Activated CD4-positive, alpha-beta T cell treated with anti-CD3 and anti-CD28 coated beads, Interleukin-2, amount 10 ng/mL, durations not matched to agents 7 days and 5 days (primary cell): Measurements from ENCODE around the gene MACROD1. TPM values are rescaled to one million over a fixed set of nuclear protein-coding genes. Genes with fewer than 3 reads are reported as not detected.

Experiments
- CTCF ChIA-PET: fragments of 350-600 bp; sonication (Branson Sonifier 250); formaldehyde crosslinking; loops from one replicate; lab custom pipeline; 2021; ENCODE audit warnings: antibody characterized with exemption; lab: Charles Lee
- POLR2A ChIA-PET: fragments of 350-600 bp; sonication (Branson Sonifier 250); formaldehyde crosslinking; loops from one replicate; lab custom pipeline; 2021; ENCODE audit warnings: antibody characterized with exemption; lab: Charles Lee
- DNase-seq: peaks from one replicate; pipeline ENCODE4 v3.0.0-alpha.2; 2020
- H3K27ac Mint-ChIP-seq: one replicate; pipeline ENCODE4 v1.8.0; 2021; ENCODE audit warnings: mild to moderate bottlenecking, moderate library complexity, mixed read lengths
- H3K27me3 Mint-ChIP-seq: one replicate; pipeline ENCODE4 v1.8.0; 2021; ENCODE audit warnings: mixed read lengths
- H3K36me3 Mint-ChIP-seq: one replicate; pipeline ENCODE4 v1.8.0; 2021; ENCODE audit warnings: low read depth, mixed read lengths
- H3K4me1 Mint-ChIP-seq: one replicate; pipeline ENCODE4 v1.8.0; 2021; ENCODE audit warnings: mixed read lengths
- H3K4me3 Mint-ChIP-seq: one replicate; pipeline ENCODE4 v1.8.0; 2021; ENCODE audit warnings: mild to moderate bottlenecking, moderate library complexity, mixed read lengths
- H3K9me3 Mint-ChIP-seq: one replicate; pipeline ENCODE4 v1.8.0; 2021; ENCODE audit warnings: mixed read lengths
- total RNA-seq, 2 experiments: library from RNA; stranded (reverse); gene quantifications; one replicate each; pipeline ENCODE4 v1.2.3, GENCODE V29; 2021

The MACROD1 gene
- total RNA-seq, 2 experiments from 2014 or later = 9.2 to 11.6 TPM

DNA sequence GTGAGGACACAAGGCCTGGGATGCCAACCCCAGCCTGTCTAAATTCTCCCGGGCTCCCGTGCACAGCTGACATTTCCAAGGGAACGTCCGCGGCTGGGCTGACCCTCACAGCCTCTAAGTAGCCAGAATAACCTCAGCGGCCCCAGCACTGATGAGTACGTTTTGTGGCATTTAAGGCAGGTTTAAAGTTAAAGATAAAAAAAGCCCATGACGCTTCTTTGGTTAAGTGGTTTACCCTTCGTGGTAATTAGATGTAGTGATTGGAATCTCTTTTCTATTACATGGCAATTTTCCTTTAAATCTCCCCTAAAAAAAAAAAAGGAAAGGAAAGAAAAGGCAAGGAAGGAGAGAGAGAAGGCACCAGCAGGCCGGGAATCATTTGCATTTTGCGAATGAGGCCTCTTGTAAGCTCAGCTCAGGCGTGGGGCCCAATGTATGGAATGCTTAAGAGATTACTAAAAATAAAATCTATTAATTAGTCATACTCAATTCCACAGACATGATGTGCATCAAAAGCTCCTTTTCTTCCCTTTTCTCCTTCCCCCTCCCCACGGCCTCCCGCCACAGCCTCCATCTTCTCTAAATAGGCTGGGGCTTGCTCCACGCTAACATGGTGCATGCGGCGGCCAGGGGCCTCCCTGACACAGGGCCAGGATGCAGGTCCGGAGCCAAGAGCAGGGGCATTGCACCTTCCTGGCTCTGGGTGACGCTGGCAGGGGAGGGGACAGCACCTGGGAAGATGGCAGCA, 44.1 kb downstream of the MACROD1 start:
- no peak for DNase-seq
- Mint-ChIP-seq H3K4me1 (peaks cover 14% of the 10 kb centered on the region), H3K36me3 (no peaks in the 10 kb centered on the region), H3K4me3 (no peak overlapping the region), H3K27ac (no peak overlapping the region), H3K9me3 (no peaks in the 10 kb centered on the region), H3K27me3 (peaks cover 3% of the 10 kb centered on the region)
- ChIA-PET POLR2A (no interaction called here), CTCF (interaction anchor here (0.6 to 1.0 kb wide), 3 partner anchors 10 to 388 kb away, joined by 3 read pairs; no protein-coding TSS in a partner anchor)

DNA sequence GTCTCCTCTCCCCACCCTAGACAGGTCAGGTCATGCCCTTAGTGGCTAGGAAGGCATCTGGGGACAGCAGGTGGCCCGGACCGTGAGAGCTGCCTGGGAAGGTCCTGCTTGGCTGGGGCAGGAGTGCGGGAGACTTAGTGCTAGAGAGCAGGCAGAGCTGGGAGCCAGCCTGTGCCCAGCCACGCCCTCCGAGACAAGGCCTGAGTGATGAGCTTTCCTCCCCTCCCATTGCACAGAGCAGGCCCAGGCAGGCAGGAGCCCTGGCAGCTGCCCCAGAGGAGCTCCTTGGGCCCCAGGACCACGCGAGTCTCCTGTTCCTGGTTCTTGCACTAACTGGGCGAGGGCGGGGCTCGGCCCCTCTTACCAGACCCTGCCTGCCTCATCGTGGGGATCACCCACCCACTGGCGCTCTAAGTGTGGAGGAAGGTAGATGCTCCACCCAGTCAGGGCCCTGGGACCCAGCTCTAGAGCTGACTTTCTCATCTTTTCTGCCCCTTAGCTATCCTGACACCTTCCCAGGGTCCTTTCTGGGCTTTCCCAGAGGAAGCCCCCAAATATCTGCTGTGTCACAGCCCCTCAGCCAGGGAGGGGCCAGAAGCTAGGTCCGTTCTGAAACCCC, 44.9 kb downstream of the MACROD1 start:
- H3K4me3 Mint-ChIP-seq = no peak overlapping the region
- H3K36me3 Mint-ChIP-seq = no peaks in the 10 kb centered on the region
- DNase-seq = no peak
- peaks cover 3% of the 10 kb centered on the region for H3K27me3 Mint-ChIP-seq
- peaks cover 12% of the 10 kb centered on the region for H3K4me1 Mint-ChIP-seq
- H3K27ac Mint-ChIP-seq = no peak overlapping the region
- no peaks in the 10 kb centered on the region for H3K9me3 Mint-ChIP-seq
- CTCF ChIA-PET = interaction anchor here (0.6 to 1.0 kb wide), 3 partner anchors 10 to 387 kb away, joined by 3 read pairs; no protein-coding TSS in a partner anchor
- POLR2A ChIA-PET = no interaction called here

DNA sequence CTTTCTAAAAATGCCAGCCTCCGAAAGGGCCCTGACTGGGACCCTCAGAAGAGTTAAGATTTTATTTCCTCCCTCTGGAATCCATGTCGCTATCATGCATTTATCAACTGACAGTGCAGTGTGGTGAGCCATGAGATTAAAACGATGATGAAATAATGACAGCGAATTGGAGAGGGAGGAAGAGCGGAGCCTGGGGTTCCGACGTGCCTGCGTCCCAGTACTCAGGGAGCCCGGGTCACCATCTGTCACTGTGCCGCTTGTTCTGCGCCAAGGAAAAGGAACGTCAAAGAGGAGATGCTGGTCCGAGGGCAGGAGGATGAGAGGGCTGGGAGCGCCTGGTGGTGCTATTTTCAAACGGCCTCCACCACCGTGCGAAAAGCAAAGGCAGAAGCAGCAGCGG, 46.2 kb downstream of the MACROD1 start:
- H3K27me3 Mint-ChIP-seq = no peaks in the 10 kb centered on the region
- no peaks in the 10 kb centered on the region for H3K4me1 Mint-ChIP-seq
- H3K4me3 Mint-ChIP-seq = no peak overlapping the region
- DNase-seq = no peak
- H3K9me3 Mint-ChIP-seq = no peaks in the 10 kb centered on the region
- no peaks in the 10 kb centered on the region for H3K36me3 Mint-ChIP-seq
- ChIA-PET POLR2A (no interaction called here), CTCF (no interaction called here)
- no peak overlapping the region for H3K27ac Mint-ChIP-seq

DNA sequence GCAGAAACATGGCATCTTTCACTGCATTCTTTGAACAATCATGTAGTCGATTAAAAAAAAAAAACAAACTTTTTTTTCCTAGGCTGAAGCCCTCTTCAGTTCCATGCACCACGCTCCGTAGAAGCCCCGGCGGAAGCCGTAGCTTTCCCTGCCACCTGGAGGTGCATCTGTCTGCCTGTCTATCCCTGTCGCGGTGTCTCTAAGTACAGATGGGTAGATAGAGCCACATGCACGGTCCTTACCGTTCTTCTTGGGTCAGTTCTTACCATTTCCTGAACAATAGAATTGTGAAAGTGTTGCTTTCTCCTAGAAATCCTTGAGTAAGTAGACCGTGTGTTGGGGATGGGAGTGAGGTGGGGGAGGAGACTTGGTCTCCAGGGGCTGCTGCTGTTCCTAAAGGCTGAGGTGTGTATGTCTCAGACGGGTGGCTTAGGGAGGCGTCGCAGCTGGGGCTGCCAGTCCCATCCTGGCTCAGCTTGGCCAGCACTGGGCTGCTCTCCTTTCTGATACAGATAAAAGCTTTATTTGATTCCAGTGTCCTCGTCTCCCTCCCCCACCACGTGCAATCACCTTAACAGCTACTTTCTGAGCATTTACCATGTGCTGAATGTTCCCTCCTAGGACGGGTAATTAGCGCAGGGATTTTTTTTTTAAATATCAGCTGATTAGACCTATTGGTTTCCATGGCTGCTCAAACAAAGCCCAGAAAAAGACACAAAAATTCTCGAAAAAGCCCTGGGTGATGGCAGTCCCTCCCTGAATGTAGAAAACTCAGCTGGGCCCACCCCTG, 46.8 kb downstream of the MACROD1 start:
- Mint-ChIP-seq H3K27ac (no peak overlapping the region), H3K27me3 (no peaks in the 10 kb centered on the region), H3K36me3 (no peaks in the 10 kb centered on the region), H3K9me3 (no peaks in the 10 kb centered on the region), H3K4me3 (no peak overlapping the region), H3K4me1 (no peaks in the 10 kb centered on the region)
- DNase-seq = no peak
- ChIA-PET CTCF (no interaction called here), POLR2A (no interaction called here)

DNA sequence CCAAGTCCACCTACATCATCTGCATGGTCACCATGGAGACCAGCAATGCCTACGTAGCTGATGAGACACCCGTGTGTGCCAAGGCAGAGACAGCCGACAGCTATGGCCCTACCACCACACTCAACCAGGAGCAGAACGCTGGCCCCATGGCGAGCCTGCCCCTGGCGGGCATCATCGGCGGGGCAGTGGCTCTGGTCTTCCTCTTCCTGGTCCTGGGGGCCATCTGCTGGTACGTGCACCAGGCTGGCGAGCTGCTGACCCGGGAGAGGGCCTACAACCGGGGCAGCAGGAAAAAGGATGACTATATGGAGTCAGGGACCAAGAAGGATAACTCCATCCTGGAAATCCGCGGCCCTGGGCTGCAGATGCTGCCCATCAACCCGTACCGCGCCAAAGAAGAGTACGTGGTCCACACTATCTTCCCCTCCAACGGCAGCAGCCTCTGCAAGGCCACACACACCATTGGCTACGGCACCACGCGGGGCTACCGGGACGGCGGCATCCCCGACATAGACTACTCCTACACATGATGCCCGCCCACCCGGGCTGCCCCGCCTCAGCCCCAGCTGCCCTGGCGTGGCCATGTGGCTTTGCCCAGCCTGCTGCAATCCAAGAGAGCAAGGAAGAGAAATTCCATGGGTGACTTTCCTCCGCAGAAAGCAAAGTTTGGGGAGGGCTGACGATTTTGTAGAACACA, 48.0 kb downstream of the MACROD1 start:
- Mint-ChIP-seq H3K9me3 (no peaks in the 10 kb centered on the region), H3K4me3 (no peak overlapping the region), H3K27ac (no peak overlapping the region), H3K27me3 (no peaks in the 10 kb centered on the region), H3K4me1 (no peaks in the 10 kb centered on the region), H3K36me3 (no peaks in the 10 kb centered on the region)
- ChIA-PET POLR2A (no interaction called here), CTCF (no interaction called here)
- no peak for DNase-seq

DNA sequence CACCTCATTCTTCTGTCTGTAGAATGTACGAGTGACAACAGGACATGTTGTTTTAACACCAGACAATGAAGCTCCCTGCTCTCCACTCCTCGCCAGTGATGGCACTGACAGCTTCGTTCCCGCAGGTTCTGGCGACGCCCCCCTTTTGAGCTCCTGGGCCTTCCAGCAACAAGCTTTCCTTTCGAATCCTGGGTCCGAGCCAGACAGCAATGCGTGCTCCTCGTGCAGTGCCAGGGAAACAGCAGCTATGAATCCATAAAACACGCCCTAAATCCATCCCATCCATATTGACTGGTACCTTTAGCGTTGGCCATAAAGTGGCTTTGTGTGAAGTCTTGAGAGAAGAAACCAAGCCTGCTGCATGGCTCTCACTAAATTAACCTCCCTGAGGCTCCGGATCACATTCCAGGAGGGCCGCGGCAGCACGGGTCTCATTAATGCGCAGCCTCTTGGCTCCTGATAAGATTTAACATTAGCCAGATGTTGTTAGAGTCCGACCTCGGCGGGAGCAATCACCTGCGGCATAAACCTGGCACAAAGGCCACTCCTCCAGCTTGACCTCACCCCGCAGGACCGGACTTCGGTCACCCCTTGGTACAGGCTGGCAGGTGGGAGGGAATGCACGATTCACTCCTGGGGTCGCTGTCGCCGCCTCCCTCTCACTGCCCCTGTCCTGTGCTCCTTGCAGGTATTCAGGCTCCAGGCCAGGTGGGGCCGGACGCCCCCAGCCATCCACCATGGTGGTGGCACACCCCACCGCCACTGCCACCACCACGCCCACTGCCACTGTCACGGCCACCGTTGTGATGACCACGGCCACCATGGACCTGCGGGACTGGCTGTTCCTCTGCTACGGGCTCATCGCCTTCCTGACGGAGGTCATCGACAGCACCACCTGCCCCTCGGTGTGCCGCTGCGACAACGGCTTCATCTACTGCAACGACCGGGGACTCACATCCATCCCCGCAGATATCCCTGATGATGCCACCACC, 50.1 kb downstream of the MACROD1 start:
- no peak overlapping the region for H3K27ac Mint-ChIP-seq
- no peaks in the 10 kb centered on the region for H3K36me3 Mint-ChIP-seq
- no peaks in the 10 kb centered on the region for H3K9me3 Mint-ChIP-seq
- ChIA-PET POLR2A (no interaction called here), CTCF (interaction anchor here (1.0 kb wide), 1 partner anchor 10 kb away, joined by 3 read pairs; no protein-coding TSS in a partner anchor)
- no peak for DNase-seq
- H3K27me3 Mint-ChIP-seq = no peaks in the 10 kb centered on the region
- no peaks in the 10 kb centered on the region for H3K4me1 Mint-ChIP-seq
- H3K4me3 Mint-ChIP-seq = no peak overlapping the region

DNA sequence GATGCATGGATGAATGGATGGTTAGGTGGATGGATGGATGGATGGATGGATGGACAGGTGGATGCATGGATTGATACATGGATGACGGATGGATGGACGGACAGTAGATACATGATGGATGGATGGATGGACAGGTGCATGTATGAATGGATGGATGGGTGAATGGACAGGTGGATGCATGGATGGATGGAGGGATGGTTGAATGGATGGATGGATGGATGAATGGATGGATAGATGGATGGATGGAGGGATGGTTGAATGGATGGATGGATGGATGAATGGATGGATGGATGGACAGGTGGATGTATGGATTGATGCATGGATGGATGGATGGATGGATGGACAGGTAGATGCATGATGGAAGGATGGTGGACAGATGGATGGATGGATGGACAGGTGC, 51.7 kb downstream of the MACROD1 start:
- no peaks in the 10 kb centered on the region for H3K36me3 Mint-ChIP-seq
- ChIA-PET CTCF (no interaction called here), POLR2A (no interaction called here)
- H3K4me1 Mint-ChIP-seq = no peaks in the 10 kb centered on the region
- H3K27me3 Mint-ChIP-seq = no peaks in the 10 kb centered on the region
- no peak overlapping the region for H3K27ac Mint-ChIP-seq
- no peak overlapping the region for H3K4me3 Mint-ChIP-seq
- DNase-seq = no peak
- H3K9me3 Mint-ChIP-seq = no peaks in the 10 kb centered on the region

DNA sequence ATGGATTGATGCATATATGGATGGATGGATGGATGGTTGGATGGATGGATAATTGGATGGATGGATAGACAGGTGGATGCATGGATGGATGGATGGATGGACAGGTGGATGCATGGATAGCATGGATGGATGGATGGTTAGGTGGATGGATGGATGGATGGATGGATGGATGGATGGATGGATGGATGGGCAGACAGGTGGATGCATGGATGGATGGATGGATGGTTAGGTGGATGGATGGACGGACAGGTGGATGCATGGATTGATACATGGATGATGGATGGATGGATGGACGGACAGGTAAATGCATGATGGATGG, 52.5 kb downstream of the MACROD1 start:
- Mint-ChIP-seq H3K27ac (no peak overlapping the region), H3K4me1 (no peaks in the 10 kb centered on the region), H3K4me3 (no peak overlapping the region), H3K9me3 (no peaks in the 10 kb centered on the region), H3K36me3 (no peaks in the 10 kb centered on the region), H3K27me3 (no peaks in the 10 kb centered on the region)
- DNase-seq = no peak
- CTCF ChIA-PET = no interaction called here
- POLR2A ChIA-PET = no interaction called here

DNA sequence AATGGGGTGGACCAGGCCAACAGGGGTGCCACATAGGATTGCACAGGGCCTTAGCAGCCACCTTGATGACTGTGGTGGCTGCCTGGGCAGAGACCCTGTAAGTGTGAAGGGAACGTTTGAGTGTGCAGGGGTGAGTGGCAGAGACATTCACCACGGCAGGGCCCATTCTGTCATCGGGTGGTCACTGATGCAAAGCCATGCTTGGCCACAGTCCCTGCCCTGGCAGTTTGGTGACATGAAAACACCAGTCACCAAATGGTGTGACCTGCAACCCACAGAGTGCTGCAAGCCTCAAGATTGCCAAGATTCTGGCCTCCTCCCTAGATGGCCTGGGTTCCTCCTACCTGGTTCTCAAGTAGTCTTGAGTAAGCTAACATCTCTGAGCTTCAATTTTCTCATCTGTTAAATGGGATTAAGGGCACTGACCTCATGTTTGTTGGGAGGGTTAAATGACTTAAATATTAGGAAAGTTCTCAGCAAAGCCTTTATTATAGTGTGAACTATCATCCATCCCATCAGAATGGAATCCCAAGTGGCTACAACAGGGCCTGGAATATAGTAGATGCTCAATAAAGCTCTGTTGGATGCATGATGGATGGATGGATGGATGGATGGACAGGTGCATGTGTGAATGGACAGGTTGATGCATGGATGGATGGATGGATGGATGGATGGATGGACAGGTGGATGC, 53.0 kb downstream of the MACROD1 start:
- DNase-seq = no peak
- no peaks in the 10 kb centered on the region for H3K4me1 Mint-ChIP-seq
- H3K36me3 Mint-ChIP-seq = no peaks in the 10 kb centered on the region
- H3K9me3 Mint-ChIP-seq = no peaks in the 10 kb centered on the region
- no peaks in the 10 kb centered on the region for H3K27me3 Mint-ChIP-seq
- POLR2A ChIA-PET = no interaction called here
- CTCF ChIA-PET = no interaction called here
- no peak overlapping the region for H3K27ac Mint-ChIP-seq
- H3K4me3 Mint-ChIP-seq = no peak overlapping the region

DNA sequence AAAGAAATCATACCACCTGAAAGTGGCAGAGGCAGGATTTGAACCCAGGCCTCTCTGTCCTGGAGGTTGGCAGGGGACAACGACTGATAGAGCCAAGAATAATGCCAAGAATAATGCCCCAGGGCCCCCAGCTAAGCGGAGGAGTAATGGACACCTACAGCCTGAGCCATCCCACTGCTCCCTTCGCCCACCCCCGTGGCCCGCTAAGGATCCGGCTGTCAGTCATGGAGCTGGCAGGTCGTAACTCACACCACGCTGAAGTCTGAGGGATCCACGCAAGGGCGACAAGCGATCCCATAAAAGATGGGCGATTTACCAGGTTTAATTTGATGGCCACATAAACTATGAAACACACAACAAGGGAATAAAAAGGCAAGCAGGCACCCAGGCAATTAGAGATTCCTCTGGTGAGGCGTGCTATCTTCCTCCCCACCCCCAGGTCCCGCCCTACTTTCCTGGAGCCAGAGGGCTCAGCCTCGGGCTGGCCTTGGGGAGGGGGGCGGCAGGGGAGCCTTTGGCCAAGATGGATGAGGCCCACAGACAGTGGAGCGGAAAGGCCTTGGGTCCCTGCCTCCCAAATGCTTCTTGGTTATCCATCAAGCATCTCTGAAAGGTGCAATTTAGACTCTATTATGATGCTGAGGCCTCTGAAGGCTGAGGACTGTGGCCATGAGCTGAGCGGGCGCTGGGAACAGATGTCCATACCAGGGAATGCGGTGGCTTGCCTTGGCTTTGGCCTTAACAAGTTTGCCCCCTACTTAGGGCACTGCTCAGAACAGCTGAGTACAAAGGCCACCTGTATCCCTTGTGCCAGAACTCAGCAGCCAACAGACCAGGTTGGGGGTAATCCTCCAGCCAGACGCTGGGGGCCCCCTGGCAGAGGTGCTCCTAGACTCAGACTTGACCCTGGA, 55.2 kb downstream of the MACROD1 start:
- no peaks in the 10 kb centered on the region for H3K9me3 Mint-ChIP-seq
- no peaks in the 10 kb centered on the region for H3K36me3 Mint-ChIP-seq
- no peak overlapping the region for H3K4me3 Mint-ChIP-seq
- no peaks in the 10 kb centered on the region for H3K27me3 Mint-ChIP-seq
- H3K4me1 Mint-ChIP-seq = no peaks in the 10 kb centered on the region
- DNase-seq = no peak
- ChIA-PET CTCF (no interaction called here), POLR2A (no interaction called here)
- H3K27ac Mint-ChIP-seq = no peak overlapping the region

DNA sequence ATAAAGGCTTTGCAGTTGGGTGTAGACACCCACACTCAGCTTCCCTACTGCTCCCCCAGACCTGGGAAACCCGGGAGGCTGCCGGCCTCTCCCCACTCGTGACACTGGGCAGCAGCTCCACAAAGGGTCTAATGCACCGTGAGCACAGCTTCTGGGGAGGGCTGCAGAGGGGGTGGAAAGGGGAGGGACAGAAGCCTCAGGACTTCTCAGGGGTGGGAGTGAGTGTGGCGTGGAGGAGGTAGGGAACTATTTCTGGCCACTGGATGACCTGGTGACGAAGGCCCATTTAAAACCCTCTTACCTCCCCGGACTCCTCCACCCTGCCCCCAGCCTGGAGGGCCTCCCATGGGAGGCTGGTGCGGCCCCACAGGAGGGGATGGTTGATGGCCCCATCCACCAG, 56.6 kb downstream of the MACROD1 start:
- Mint-ChIP-seq H3K9me3 (no peaks in the 10 kb centered on the region), H3K27ac (no peak overlapping the region), H3K4me1 (no peaks in the 10 kb centered on the region), H3K4me3 (no peak overlapping the region), H3K27me3 (no peaks in the 10 kb centered on the region), H3K36me3 (no peaks in the 10 kb centered on the region)
- DNase-seq = no peak
- CTCF ChIA-PET = interaction anchor here (0.8 kb wide), 1 partner anchor 75 kb away, joined by 3 read pairs; no protein-coding TSS in a partner anchor
- POLR2A ChIA-PET = interaction anchor here (0.6 kb wide), 1 partner anchor 116 kb away, joined by 4 read pairs; no protein-coding TSS in a partner anchor
